K562 (cell line): ENCODE measurements around the gene TEX52. TPM values are rescaled to one million over a fixed set of nuclear protein-coding genes. Genes with fewer than 3 reads are reported as not detected.

Experiments
- BCOR ChIP-seq: fragments of 450-650 bp; IDR thresholded peaks from 2 replicates; pipeline ENCODE4 v1.6.1; 2016
- CTBP1 ChIP-seq: fragments of 450-650 bp; IDR thresholded peaks from 2 replicates; pipeline ENCODE4 v1.6.1; 2016; ENCODE audit warnings: borderline replicate concordance
- ETV5 ChIP-seq: sonication (generic); formaldehyde crosslinking; IDR thresholded peaks from 2 replicates; pipeline ENCODE4 v1.4.0; 2020; ENCODE audit warnings: low read depth, mild to moderate bottlenecking, missing genetic modification reagents
- FIP1L1 ChIP-seq: fragments of 200-400 bp; formaldehyde crosslinking; IDR thresholded peaks from 2 replicates; pipeline ENCODE4 v1.6.1; 2018; ENCODE audit warnings: mild to moderate bottlenecking, low read depth, low read length; ENCODE audit not compliant: poor library complexity, severe bottlenecking
- HLTF ChIP-seq: fragments of 450-650 bp; IDR thresholded peaks from 2 replicates; pipeline ENCODE4 v1.6.1; 2016
- MLLT1 ChIP-seq, 2 experiments: fragments of 450-650 bp; IDR thresholded peaks; 2 replicates each; pipeline ENCODE4 v1.6.1; 2016
- NFIC ChIP-seq: fragments of 450-650 bp; IDR thresholded peaks from 2 replicates; pipeline ENCODE4 v1.6.1; 2017; ENCODE audit warnings: mild to moderate bottlenecking, inconsistent platforms
- NFRKB ChIP-seq: fragments of 450-650 bp; IDR thresholded peaks from 2 replicates; pipeline ENCODE4 v1.6.1; 2016; ENCODE audit warnings: low read depth
- POLR2G ChIP-seq: fragments of 200-400 bp; formaldehyde crosslinking; IDR thresholded peaks from 2 replicates; pipeline ENCODE4 v1.6.1; 2017; ENCODE audit warnings: low read depth, mild to moderate bottlenecking, antibody characterized with exemption, low read length, moderate library complexity
- SAP30 ChIP-seq: fragments of 200-600 bp; sonication (generic); IDR thresholded peaks from 2 replicates; pipeline ENCODE4 v1.6.1; 2012; ENCODE audit warnings: borderline replicate concordance, low read depth, mild to moderate bottlenecking, moderate library complexity, low read length, control low read depth, inconsistent platforms; ENCODE audit not compliant: insufficient read depth, poor library complexity, severe bottlenecking
- SMAD3 ChIP-seq: fragments of 450-650 bp; formaldehyde crosslinking; conservative IDR thresholded peaks from 2 replicates; pipeline ENCODE4 v1.4.0; 2020; ENCODE audit warnings: mild to moderate bottlenecking
- SP2 ChIP-seq: IDR thresholded peaks from 2 replicates; pipeline ENCODE4 v1.6.1; 2011; ENCODE audit warnings: mild to moderate bottlenecking, low read depth, low read length, moderate library complexity; ENCODE audit not compliant: poor library complexity, severe bottlenecking; ENCODE audit errors: extremely low read depth
- TBP ChIP-seq: optimal IDR thresholded peaks from 2 replicates; pipeline ENCODE3; 2011; ENCODE audit warnings: low read depth, low read length, improper control_type of control experiment
- TOE1 ChIP-seq, 2 experiments: fragments of 450-650 bp in 1 of 2; sonication (generic) in 1 of 2; formaldehyde crosslinking in 1 of 2; IDR thresholded peaks; 2 replicates each; pipeline versions ENCODE4 v1.7.1 to v1.8.0; 2016 to 2022; ENCODE audit warnings: borderline replicate concordance in 2 of 2, mild to moderate bottlenecking in 2 of 2, antibody characterized with exemption in 1 of 2, inconsistent platforms in 1 of 2, low read depth in 1 of 2, missing genetic modification reagents in 1 of 2, moderate library complexity in 1 of 2
- ZKSCAN1 ChIP-seq: fragments of 150-350 bp; IDR thresholded peaks from 2 replicates; pipeline ENCODE4 v1.6.1; 2016; ENCODE audit warnings: low read depth, low read length
- polyA plus RNA-seq, 8 experiments: library from polyadenylated mRNA; depleted of rRNA in 4 of 8; stranded (reverse) in 5 of 8; unstranded in 3 of 8; fragments of >200 nt; fragmentation: Nextera tagmentation in 2 of 8; fragmentation: Illumina TruSeq in 1 of 8; extraction: Ambion mirVana in 2 of 8; extraction: Trizol in 1 of 8; gene quantifications; 2 replicates each; pipeline versions ENCODE4 v1.2.1 to v1.2.3, GENCODE V29; 2011 to 2014; ENCODE audit warnings: inconsistent platforms in 1 of 8, missing spikeins in 1 of 8
- total RNA-seq, 7 experiments: library from RNA; depleted of rRNA in 6 of 7; stranded (reverse); fragments of >200 nt in 6 of 7; fragmentation: Illumina TruSeq in 2 of 7; extraction: Trizol in 2 of 7; gene quantifications; 2 replicates each; pipeline versions ENCODE4 v1.2.1 to v1.2.3, GENCODE V29; 2011 to 2021; ENCODE audit warnings: low replicate concordance in 1 of 7
- TF ChIP-seq, protein P1 (sequence below): sonication (generic); formaldehyde crosslinking; IDR thresholded peaks from 2 replicates; pipeline ENCODE4 v1.8.1; 2023; ENCODE audit warnings: missing genetic modification reagents, mild to moderate bottlenecking, borderline replicate concordance

Gene TEX52
- total and polyA plus RNA-seq, 9 of the 15 experiments (the other 6 are each of a cell fraction or from before 2014, with no cell fraction given): not detected

GRCh38 chr12:2812290-2813213 is 44.3 kb downstream of the TEX52 start, which contains the start of gene ITFG2 (continued):
- TF ChIP-seq TOE1 (IDR thresholded peaks at IDR 0.05; ENCODE audit: borderline replicate concordance) (peak; percentile 75), TOE1 (CRISPR knock-in tag; IDR thresholded peaks at IDR 0.05; ENCODE audit: borderline replicate concordance, low read depth) (no peak), CTBP1 (peak; percentile 61; the same call in 1 of the 2 replicates), TBP (peak; percentile 80), MLLT1 (IDR thresholded peaks at IDR 0.05) (peak in 1 of 2 experiments; percentile 83; a peak in 1 of 4 replicates), POLR2G (peak; percentile 94), SMAD3 (no peak), ZKSCAN1 (peak; percentile 93), ETV5 (CRISPR knock-in tag) (peak; percentile 75), SAP30 (peak; percentile 57), SP2 (peak; percentile 67), HLTF (peak; percentile 68; the same call in 1 of the 2 replicates), FIP1L1 (no peak), BCOR (peak; percentile 58; the same call in 1 of the 2 replicates), NFIC (peak; percentile 41; the same call in 1 of the 2 replicates), NFRKB (0 out of 2 replicates have a peak, but pooled peaks have one; percentile 47)
- TF ChIP-seq, protein P1, sequence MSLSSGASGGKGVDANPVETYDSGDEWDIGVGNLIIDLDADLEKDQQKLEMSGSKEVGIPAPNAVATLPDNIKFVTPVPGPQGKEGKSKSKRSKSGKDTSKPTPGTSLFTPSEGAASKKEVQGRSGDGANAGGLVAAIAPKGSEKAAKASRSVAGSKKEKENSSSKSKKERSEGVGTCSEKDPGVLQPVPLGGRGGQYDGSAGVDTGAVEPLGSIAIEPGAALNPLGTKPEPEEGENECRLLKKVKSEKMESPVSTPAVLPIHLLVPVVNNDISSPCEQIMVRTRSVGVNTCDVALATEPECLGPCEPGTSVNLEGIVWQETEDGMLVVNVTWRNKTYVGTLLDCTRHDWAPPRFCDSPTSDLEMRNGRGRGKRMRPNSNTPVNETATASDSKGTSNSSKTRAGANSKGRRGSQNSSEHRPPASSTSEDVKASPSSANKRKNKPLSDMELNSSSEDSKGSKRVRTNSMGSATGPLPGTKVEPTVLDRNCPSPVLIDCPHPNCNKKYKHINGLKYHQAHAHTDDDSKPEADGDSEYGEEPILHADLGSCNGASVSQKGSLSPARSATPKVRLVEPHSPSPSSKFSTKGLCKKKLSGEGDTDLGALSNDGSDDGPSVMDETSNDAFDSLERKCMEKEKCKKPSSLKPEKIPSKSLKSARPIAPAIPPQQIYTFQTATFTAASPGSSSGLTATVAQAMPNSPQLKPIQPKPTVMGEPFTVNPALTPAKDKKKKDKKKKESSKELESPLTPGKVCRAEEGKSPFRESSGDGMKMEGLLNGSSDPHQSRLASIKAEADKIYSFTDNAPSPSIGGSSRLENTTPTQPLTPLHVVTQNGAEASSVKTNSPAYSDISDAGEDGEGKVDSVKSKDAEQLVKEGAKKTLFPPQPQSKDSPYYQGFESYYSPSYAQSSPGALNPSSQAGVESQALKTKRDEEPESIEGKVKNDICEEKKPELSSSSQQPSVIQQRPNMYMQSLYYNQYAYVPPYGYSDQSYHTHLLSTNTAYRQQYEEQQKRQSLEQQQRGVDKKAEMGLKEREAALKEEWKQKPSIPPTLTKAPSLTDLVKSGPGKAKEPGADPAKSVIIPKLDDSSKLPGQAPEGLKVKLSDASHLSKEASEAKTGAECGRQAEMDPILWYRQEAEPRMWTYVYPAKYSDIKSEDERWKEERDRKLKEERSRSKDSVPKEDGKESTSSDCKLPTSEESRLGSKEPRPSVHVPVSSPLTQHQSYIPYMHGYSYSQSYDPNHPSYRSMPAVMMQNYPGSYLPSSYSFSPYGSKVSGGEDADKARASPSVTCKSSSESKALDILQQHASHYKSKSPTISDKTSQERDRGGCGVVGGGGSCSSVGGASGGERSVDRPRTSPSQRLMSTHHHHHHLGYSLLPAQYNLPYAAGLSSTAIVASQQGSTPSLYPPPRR (CRISPR knock-in tag): 0 out of 2 replicates have a peak, but pooled peaks have one; percentile 18
